Fibroblast of villous mesenchyme (primary cell): Measurements from ENCODE around the gene SVOP. TPM values are rescaled to one million over a fixed set of nuclear protein-coding genes. Genes with fewer than 3 reads are reported as not detected.

Experiments
- DNase-seq: peaks from one replicate; pipeline ENCODE4 v3.0.0-alpha.2; 2010; ENCODE audit warnings: low read depth
- H3K4me3 ChIP-seq: 2 replicates; pipeline ENCODE4 v1.5.1; 2011; ENCODE audit warnings: low read depth, mild to moderate bottlenecking, low read length
- CTCF ChIP-seq: IDR thresholded peaks from 2 replicates; pipeline ENCODE4 v1.5.1; 2012; ENCODE audit warnings: low read depth, mild to moderate bottlenecking, low read length; ENCODE audit not compliant: insufficient read depth
- total RNA-seq: library from RNA; depleted of rRNA; stranded (reverse); fragments of >200 nt; gene quantifications from 2 replicates; pipeline ENCODE4 v1.2.3, GENCODE V29; 2012

SVOP gene
- total RNA-seq, 1 donor: not detected

GRCh38 chr12:108888031-108888430 is 132.8 kb downstream of the SVOP start:
- TF ChIP-seq CTCF: no peak
- DNase-seq: no peak
- H3K4me3 ChIP-seq: no peak overlapping the region

- TF ChIP-seq CTCF: no peak
- DNase-seq: no peak
- no peak overlapping the region for H3K4me3 ChIP-seq
Measured at GRCh38 chr12:108886873-108887629, 133.8 kb downstream of the SVOP start.

- peak; percentile 67 for TF ChIP-seq CTCF
- H3K4me3 ChIP-seq: no peak overlapping the region
- peak; percentile 25 for DNase-seq
Measured at GRCh38 chr12:108884116-108885012, 136.5 kb downstream of the SVOP start.

GRCh38 chr12:108881953-108882352 is 138.9 kb downstream of the SVOP start:
- no peak for DNase-seq
- H3K4me3 ChIP-seq: no peak overlapping the region
- TF ChIP-seq CTCF: no peak

GRCh38 chr12:108879615-108880254 is 141.1 kb downstream of the SVOP start, which contains the start of gene DAO:
Gene DAO, plus strand, starts transcription at chr12:108880092. Its CDS starts 4,915 bp downstream, at chr12:108885007.
- no peak within 1 kb of the TSS for H3K4me3 ChIP-seq
- no peak for TF ChIP-seq CTCF
- DNase-seq: no peak

GRCh38 chr12:108876550-108876949 is 144.3 kb downstream of the SVOP start:
- TF ChIP-seq CTCF: no peak
- H3K4me3 ChIP-seq: no peak overlapping the region
- DNase-seq: no peak
